Left lung (tissue), 10 donors: Measurements from ENCODE around the gene RO60. TPM values are rescaled to one million over a fixed set of nuclear protein-coding genes. Genes with fewer than 3 reads are reported as not detected.
"Not testable (repeated sequence)": the region's sequence is repeated elsewhere in the genome, so short reads cannot be mapped to it uniquely, and the experiment has no call there.

Experiments used
- ATAC-seq: fragments of 200-7000 bp; cut with Tn5 transposase; one replicate; pipeline ENCODE4 v1.9.1; 2020; ENCODE audit warnings: moderate library complexity
- DNase-seq, 4 donors: peaks; one replicate each; pipeline ENCODE4 v3.0.0-alpha.2; 2013 to 2020
- H3K27ac ChIP-seq, 2 donors: fragments of 200-600 bp; sonication (generic) in 1 of 2; one replicate each; pipeline versions ENCODE4 v1.5.0 to v1.8.0; 2020 to 2021
- H3K27me3 ChIP-seq, 2 donors: fragments of 200-600 bp; sonication (generic) in 1 of 2; one replicate each; pipeline versions ENCODE4 v1.5.0 to v1.8.0; 2020 to 2021
- H3K36me3 ChIP-seq, 2 donors: fragments of 200-600 bp; sonication (generic) in 1 of 2; one replicate each; pipeline versions ENCODE4 v1.5.0 to v1.8.0; 2020 to 2021
- H3K4me1 ChIP-seq, 2 donors: fragments of 200-600 bp; one replicate each; pipeline ENCODE4 v1.8.0; 2021
- H3K4me3 ChIP-seq, 2 donors: fragments of 200-600 bp; sonication (generic) in 1 of 2; one replicate each; pipeline versions ENCODE4 v1.5.0 to v1.8.0; 2020 to 2021; ENCODE audit warnings: mild to moderate bottlenecking in 1 of 2
- H3K9me3 ChIP-seq, 2 donors: fragments of 200-600 bp; sonication (generic) in 1 of 2; one replicate each; pipeline versions ENCODE4 v1.5.0 to v1.8.0; 2020 to 2021
- CTCF ChIP-seq, 2 donors: fragments of 200-600 bp; sonication (generic) in 1 of 2; IDR thresholded peaks; one replicate each; pipeline versions ENCODE4 v1.5.0 to v1.8.0; 2021; ENCODE audit warnings: antibody characterized with exemption in 2 of 2
- intact Hi-C, 2 donors: fragments of 100-400 bp; cut with DNase I; formaldehyde crosslinking; loops; one replicate each; pipeline versions ENCODE4 v1.11.2 to v1.14.2; 2022
- polyA plus RNA-seq, 6 donors: library from polyadenylated mRNA; unstranded; fragments of 120-200 nt; gene quantifications; one replicate each; pipeline ENCODE4 v1.2.1, GENCODE V29; 2013; ENCODE audit not compliant: insufficient read length in 6 of 6
- total RNA-seq, 2 donors: library from RNA; stranded (reverse); fragmentation: NEBNext Ultra II Directional; extraction: Animal tissue kit (Norgen Biotek cat#: 25700); gene quantifications; one replicate each; pipeline ENCODE4 v1.2.1, GENCODE V29; 2021
- donor health status: DM: no; HTN: yes; CAD: no.
- donor health status: DM: no; HTN: no; CAD: no.

Gene RO60
- total and polyA plus RNA-seq, 8 donors, result 46.0 to 72.0 (median 50.7) TPM

- intact Hi-C loops, result no loop called here
- no peak for TF ChIP-seq CTCF (IDR thresholded peaks at IDR 0.05)
- DNase-seq, result no peak
Observed at GRCh38 chr1:193031431-193031830, 28.0 kb upstream of the RO60 start.

GRCh38 chr1:193032643-193033427, 26.6 kb upstream of the RO60 start:
- H3K4me1 ChIP-seq, H3K9me3 ChIP-seq, H3K27me3 ChIP-seq, H3K4me3 ChIP-seq, DNase-seq, intact Hi-C loops, ATAC-seq, H3K36me3 ChIP-seq, H3K27ac ChIP-seq: not testable (repeated sequence)

More at GRCh38 chr1:193031431-193031830, 28.0 kb upstream of the RO60 start:
- peak; percentile 44 for ATAC-seq
- Histone ChIP-seq H3K36me3 (peaks cover 0 to 19% of the 10 kb centered on the region in 2 donors), H3K27ac (no peak overlapping the region), H3K4me3 (no peak overlapping the region), H3K4me1 (no peaks in the 10 kb centered on the region), H3K9me3 (no peaks in the 10 kb centered on the region), H3K27me3 (no peaks in the 10 kb centered on the region)

GRCh38 chr1:193033610-193034009, 25.8 kb upstream of the RO60 start:
- DNase-seq (no peak), ATAC-seq (no peak)
- no peaks in the 10 kb centered on the region for H3K27me3 ChIP-seq
- H3K4me1 ChIP-seq, result no peaks in the 10 kb centered on the region
- no peak overlapping the region for H3K4me3 ChIP-seq
- intact Hi-C loops, result no loop called here
- H3K9me3 ChIP-seq, result no peaks in the 10 kb centered on the region
- no peak for TF ChIP-seq CTCF (IDR thresholded peaks at IDR 0.05)
- peaks cover 0 to 4% of the 10 kb centered on the region in 2 donors for H3K36me3 ChIP-seq
- H3K27ac ChIP-seq, result no peak overlapping the region

- no peak for DNase-seq
- H3K36me3 ChIP-seq, result no peaks in the 10 kb centered on the region
- no peak for ATAC-seq
- no peak overlapping the region for H3K4me3 ChIP-seq
- intact Hi-C loops, result no loop called here
- no peaks in the 10 kb centered on the region for H3K4me1 ChIP-seq
- no peaks in the 10 kb centered on the region for H3K27me3 ChIP-seq
- TF ChIP-seq CTCF (IDR thresholded peaks at IDR 0.05), result no peak
- H3K27ac ChIP-seq, result no peak overlapping the region
- no peaks in the 10 kb centered on the region for H3K9me3 ChIP-seq
Observed at GRCh38 chr1:193036337-193037047, 22.9 kb upstream of the RO60 start.

GRCh38 chr1:193040011-193040410, 19.4 kb upstream of the RO60 start:
- Histone ChIP-seq H3K9me3 (no peaks in the 10 kb centered on the region), H3K27me3 (no peaks in the 10 kb centered on the region), H3K36me3 (peaks cover 0 to 8% of the 10 kb centered on the region in 2 donors), H3K27ac (no peak overlapping the region), H3K4me1 (no peaks in the 10 kb centered on the region), H3K4me3 (no peak overlapping the region)
- intact Hi-C loops, result no loop called here
- no peak for TF ChIP-seq CTCF (IDR thresholded peaks at IDR 0.05)
- no peak for ATAC-seq
- DNase-seq, result no peak
